Vagina (tissue), 2 donors: Measurements from ENCODE around the gene ASH1L. TPM values are rescaled to one million over a fixed set of nuclear protein-coding genes. Genes with fewer than 3 reads are reported as not detected.
"Not testable (repeated sequence)": the region's sequence is repeated elsewhere in the genome, so short reads cannot be mapped to it uniquely, and the experiment has no call there.

Experiments
- DNase-seq, 2 donors: peaks; one replicate each; pipeline ENCODE4 v3.0.0-alpha.2; 2017; ENCODE audit errors: extremely low spot score in 2 of 2
- H3K27ac ChIP-seq: fragments of 200-600 bp; sonication (generic); one replicate; pipeline ENCODE4 v1.5.1; 2019
- H3K27me3 ChIP-seq: fragments of 200-600 bp; sonication (generic); one replicate; pipeline ENCODE4 v1.5.1; 2019
- H3K36me3 ChIP-seq, 2 donors: fragments of 200-600 bp; sonication (generic); one replicate each; pipeline ENCODE4 v1.5.1; 2017 to 2019
- H3K4me1 ChIP-seq: fragments of 200-600 bp; sonication (generic); one replicate; pipeline ENCODE4 v1.5.1; 2019
- H3K4me3 ChIP-seq, 2 donors: fragments of 200-600 bp; sonication (generic); 1 replicate in 1 of 2; 2 replicates in 1 of 2; pipeline ENCODE4 v1.5.1; 2016 to 2019
- H3K9me3 ChIP-seq: fragments of 200-600 bp; sonication (generic); one replicate; pipeline ENCODE4 v1.5.1; 2019
- CTCF ChIP-seq, 3 experiments: fragments of 450-650 bp in 2 of 3; fragments of 200-600 bp in 1 of 3; sonication (generic) in 1 of 3; IDR thresholded peaks; one replicate each; pipeline ENCODE4 v1.5.1; 2017 to 2019; ENCODE audit warnings: antibody characterized with exemption in 3 of 3, mild to moderate bottlenecking in 2 of 3, moderate library complexity in 2 of 3
- POLR2A ChIP-seq, 2 donors: fragments of 450-650 bp; IDR thresholded peaks; one replicate each; pipeline ENCODE4 v1.6.1; 2017; ENCODE audit warnings: antibody characterized with exemption in 2 of 2, mild to moderate bottlenecking in 2 of 2, moderate library complexity in 2 of 2
- POLR2AphosphoS5 ChIP-seq, 2 donors: sonication (generic); formaldehyde crosslinking; IDR thresholded peaks; one replicate each; pipeline ENCODE4 v1.9.0; 2017; ENCODE audit warnings: antibody characterized with exemption in 2 of 2, mild to moderate bottlenecking in 2 of 2, low read depth in 1 of 2; ENCODE audit not compliant: insufficient read depth in 1 of 2
- intact Hi-C: fragments of 100-400 bp; cut with DNase I; formaldehyde crosslinking; loops from one replicate; pipeline ENCODE4 v1.15.1; 2023
- total RNA-seq: library from RNA; depleted of rRNA; stranded (reverse); fragments of >200 nt; gene quantifications from one replicate; pipeline ENCODE4 v1.2.3, GENCODE V29; 2016

Gene ASH1L
- 74.9 TPM for total RNA-seq

DNA sequence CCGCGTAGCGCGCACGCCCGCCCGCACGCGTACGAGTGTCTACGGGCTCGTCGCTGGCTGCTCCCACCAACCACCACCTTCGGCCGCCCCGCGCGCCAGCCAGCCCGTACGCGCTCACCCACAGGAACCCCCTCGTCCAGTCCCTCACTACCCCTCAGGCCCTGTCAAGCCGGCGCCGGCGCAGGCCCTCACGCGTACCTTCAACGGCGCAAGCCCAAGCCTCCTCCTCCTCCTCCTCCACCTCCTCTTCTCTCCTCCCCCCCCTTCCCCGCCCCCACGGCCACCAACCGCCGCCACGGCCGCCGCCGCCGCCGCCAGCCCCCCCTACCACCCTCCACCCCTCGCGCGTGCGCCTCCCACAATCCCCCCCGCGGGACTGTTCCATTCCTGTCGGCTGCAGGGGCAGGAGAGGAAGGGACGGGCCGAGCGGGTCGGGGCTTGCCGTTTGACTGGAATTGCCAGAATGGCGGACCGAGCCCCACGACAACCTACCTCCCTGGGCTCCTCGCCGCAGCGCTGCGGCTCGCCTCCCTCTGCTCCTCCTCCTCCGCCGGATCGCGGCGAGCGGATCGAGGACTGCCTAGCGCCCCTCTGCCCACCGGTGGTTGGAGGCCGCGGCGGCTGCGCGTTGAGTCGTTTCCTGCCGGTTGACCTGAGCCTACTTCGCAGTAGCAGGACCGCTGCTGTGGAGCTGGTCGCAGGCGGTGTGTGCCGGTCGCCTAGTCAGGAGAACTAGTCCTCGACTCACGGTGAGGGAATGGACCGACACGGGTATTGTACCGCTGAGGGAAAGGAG lies at the start of gene ASH1L:
ASH1L (minus strand) TSS at position 223 of the 796 bp plus-strand sequence. CDS start 41,284 bp downstream, outside the sequence.
- TF ChIP-seq POLR2AphosphoS5 (IDR thresholded peaks at IDR 0.05; ENCODE audit: insufficient read depth in 1 of 2, low read depth in 1 of 2) (peak; percentile 69 to 95), CTCF (IDR thresholded peaks at IDR 0.05) (peak in 1 of 3 experiments; percentile 17), POLR2A (IDR thresholded peaks at IDR 0.05) (peak in 1 of 2 donors; percentile 93)
- intact Hi-C loops = loop anchor here (5.0 kb wide), 1 partner anchor 240 kb away; the partner anchor contains the start of gene RUSC1
- H3K4me3 ChIP-seq = peak within 1 kb of the TSS; percentile 81 to 96

GRCh38 chr1:155610257-155610647 lies 47.6 kb upstream of the ASH1L start:
- H3K27ac ChIP-seq, H3K27me3 ChIP-seq, DNase-seq, H3K9me3 ChIP-seq, H3K36me3 ChIP-seq, H3K4me1 ChIP-seq, intact Hi-C loops: not testable (repeated sequence)
- peak overlapping the region; percentile 54 to 61 for H3K4me3 ChIP-seq

More for the DNA sequence above, at the start of gene ASH1L:
- no peaks in the 10 kb centered on the region for H3K9me3 ChIP-seq
- H3K27me3 ChIP-seq = no peaks in the 10 kb centered on the region
- H3K36me3 ChIP-seq = no peaks in the 10 kb centered on the region
- H3K4me1 ChIP-seq = peaks cover 43% of the 10 kb centered on the region
- H3K27ac ChIP-seq = peak within 1 kb of the TSS; percentile 98
- peak; percentile 96 to 97 for DNase-seq

DNA sequence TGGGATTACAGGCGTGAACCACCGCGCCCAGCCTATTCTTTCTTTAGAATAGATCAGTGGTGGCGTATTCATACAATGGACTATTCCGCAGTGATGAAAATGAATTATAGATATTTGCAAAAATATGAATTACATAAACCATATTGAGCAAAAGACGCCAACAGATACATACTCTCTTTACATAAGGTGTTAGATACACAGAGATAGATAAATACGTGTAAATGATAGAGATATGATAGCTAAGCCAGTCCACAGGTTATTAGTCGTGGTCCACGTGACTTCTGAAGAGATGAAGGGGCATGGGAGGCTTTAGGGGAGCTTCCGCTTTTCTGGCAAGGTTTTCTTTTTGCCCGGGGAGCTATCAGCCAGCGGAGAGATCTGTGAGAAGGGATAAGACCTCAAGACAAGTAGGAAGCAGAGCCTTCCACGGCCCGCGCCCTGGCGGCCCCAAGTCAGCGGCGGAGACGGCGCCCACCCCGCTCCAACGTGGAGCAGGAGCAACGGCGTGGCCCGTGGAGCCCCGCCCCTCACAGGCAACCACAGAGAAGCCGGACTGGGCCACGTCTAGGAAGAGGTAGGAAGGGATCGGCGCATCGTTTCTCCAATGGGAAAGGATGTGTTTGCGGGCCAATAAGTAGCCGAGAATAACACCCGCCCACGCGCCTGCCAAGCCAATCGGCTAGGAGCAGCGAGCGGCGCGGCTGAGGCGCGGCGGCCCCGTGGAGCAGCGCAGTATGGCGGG lies 47.1 kb upstream of the ASH1L start, which contains the start of gene MSTO1:
MSTO1 (plus strand) TSS at position 704 of the 742 bp plus-strand sequence; CDS start at position 735, 31 bp downstream.
- no peaks in the 10 kb centered on the region for H3K9me3 ChIP-seq
- peak within 1 kb of the TSS; percentile 54 to 61 for H3K4me3 ChIP-seq
- intact Hi-C loops = no loop called here
- DNase-seq = peak in 1 of 2 donors; percentile 98
- H3K27me3 ChIP-seq = no peaks in the 10 kb centered on the region
- peaks cover 4% of the 10 kb centered on the region for H3K4me1 ChIP-seq
- H3K36me3 ChIP-seq = peaks cover 0 to 7% of the 10 kb centered on the region in 2 donors
- peak within 1 kb of the TSS; percentile 72 for H3K27ac ChIP-seq
- no peak for TF ChIP-seq CTCF (IDR thresholded peaks at IDR 0.05)
- peak; percentile 80 to 88 for TF ChIP-seq POLR2AphosphoS5 (IDR thresholded peaks at IDR 0.05; ENCODE audit: insufficient read depth in 1 of 2, low read depth in 1 of 2)
- peak in 1 of 2 donors; percentile 19 for TF ChIP-seq POLR2A (IDR thresholded peaks at IDR 0.05)

- no peak overlapping the region for H3K4me3 ChIP-seq
- peaks cover 4% of the 10 kb centered on the region for H3K4me1 ChIP-seq
- DNase-seq = no peak
- H3K27me3 ChIP-seq = no peaks in the 10 kb centered on the region
- intact Hi-C loops = no loop called here
- H3K36me3 ChIP-seq = peaks cover 0 to 7% of the 10 kb centered on the region in 2 donors
- no peaks in the 10 kb centered on the region for H3K9me3 ChIP-seq
- H3K27ac ChIP-seq = no peak overlapping the region
- TF ChIP-seq CTCF (IDR thresholded peaks at IDR 0.05) (no peak), POLR2A (IDR thresholded peaks at IDR 0.05) (no peak), POLR2AphosphoS5 (IDR thresholded peaks at IDR 0.05; ENCODE audit: insufficient read depth in 1 of 2, low read depth in 1 of 2) (no peak)
These were observed 46.3 kb upstream of the ASH1L start for GRCh38 chr1:155608888-155609225.

GRCh38 chr1:155607708-155608107 lies 45.1 kb upstream of the ASH1L start:
- no peak overlapping the region for H3K4me3 ChIP-seq
- peaks cover 0 to 7% of the 10 kb centered on the region in 2 donors for H3K36me3 ChIP-seq
- intact Hi-C loops = no loop called here
- H3K27me3 ChIP-seq = no peaks in the 10 kb centered on the region
- TF ChIP-seq CTCF (IDR thresholded peaks at IDR 0.05) (no peak), POLR2A (IDR thresholded peaks at IDR 0.05) (no peak), POLR2AphosphoS5 (IDR thresholded peaks at IDR 0.05; ENCODE audit: insufficient read depth in 1 of 2, low read depth in 1 of 2) (no peak)
- peaks cover 4% of the 10 kb centered on the region for H3K4me1 ChIP-seq
- H3K27ac ChIP-seq = no peak overlapping the region
- no peaks in the 10 kb centered on the region for H3K9me3 ChIP-seq
- no peak for DNase-seq

- H3K36me3 ChIP-seq, intact Hi-C loops, H3K27ac ChIP-seq, H3K9me3 ChIP-seq, DNase-seq, H3K4me3 ChIP-seq, H3K27me3 ChIP-seq, H3K4me1 ChIP-seq: not testable (repeated sequence)
These were observed 37.4 kb upstream of the ASH1L start for GRCh38 chr1:155599828-155600572.
